ENCODE measurements around the gene ARHGEF28. TPM values are rescaled to one million over a fixed set of nuclear protein-coding genes. Genes with fewer than 3 reads are reported as not detected.

ARHGEF28 gene
- total and polyA plus RNA-seq, 4 donors: 4.8 to 27.8 (median 12.7) TPM

DNA sequence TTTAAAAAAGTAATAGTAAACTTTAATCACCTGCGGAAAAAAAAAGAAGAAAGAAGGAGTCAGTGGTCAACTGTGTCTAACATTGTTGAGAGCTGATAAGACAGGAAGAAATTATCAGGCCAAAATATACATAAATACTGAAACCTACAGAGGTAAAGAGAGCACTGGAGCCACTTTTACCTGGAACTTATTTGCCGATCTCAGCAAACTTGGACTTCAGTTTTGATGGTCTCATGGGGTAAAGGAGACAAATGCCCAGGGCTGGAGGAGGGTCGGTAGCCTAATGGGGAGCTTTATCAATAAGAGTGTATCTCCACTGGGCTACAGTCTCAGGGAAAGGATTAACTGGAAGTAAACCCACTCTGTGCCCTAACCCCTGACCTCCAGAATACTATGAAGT is 26.6 kb upstream of the ARHGEF28 start:
- intact Hi-C loops (cut with DNase I): loop anchor here in 1 of 2 donors (10.0 kb wide), 1 partner anchor 1055 kb away; no protein-coding TSS in a partner anchor
- ATAC-seq (ENCODE audit: low FRiP score) (no peak), DNase-seq (no peak)
- WGBS, 2 donors: 75 to 85% methylated on average over 3 of the region's 3 CpGs
- H3K4me3 ChIP-seq (ENCODE audit: low read length in 2 of 2): no peak overlapping the region
- H3K36me3 ChIP-seq (ENCODE audit: control insufficient read depth in 1 of 2, insufficient read depth in 2 of 2, low read length in 1 of 2): no peaks in the 10 kb centered on the region
- no peaks in the 10 kb centered on the region for H3K4me1 ChIP-seq (ENCODE audit: control insufficient read depth in 1 of 2, insufficient read depth in 2 of 2, low read length in 2 of 2)
- no peak overlapping the region for H3K27ac ChIP-seq (ENCODE audit: low read depth in 1 of 2, low read length in 2 of 2)
- no peaks in the 10 kb centered on the region for H3K27me3 ChIP-seq (ENCODE audit: control insufficient read depth in 1 of 2, insufficient read depth in 2 of 2, low read length in 1 of 2)
- no peaks in the 10 kb centered on the region for H3K9me3 ChIP-seq (ENCODE audit: control insufficient read depth, low read length)

GRCh38 chr5:73603998-73604397 is 22.0 kb upstream of the ARHGEF28 start:
- WGBS, 2 donors: 83 to 90% methylated on average over 5 of the region's 5 CpGs
- H3K4me3 ChIP-seq (ENCODE audit: low read length in 2 of 2): no peak overlapping the region
- ATAC-seq (ENCODE audit: low FRiP score): no peak
- no peaks in the 10 kb centered on the region for H3K27me3 ChIP-seq (ENCODE audit: control insufficient read depth in 1 of 2, insufficient read depth in 2 of 2, low read length in 1 of 2)
- H3K27ac ChIP-seq (ENCODE audit: low read depth in 1 of 2, low read length in 2 of 2): no peak overlapping the region
- no peaks in the 10 kb centered on the region for H3K9me3 ChIP-seq (ENCODE audit: control insufficient read depth, low read length)
- intact Hi-C loops (cut with DNase I): no loop called here
- H3K36me3 ChIP-seq (ENCODE audit: control insufficient read depth in 1 of 2, insufficient read depth in 2 of 2, low read length in 1 of 2): no peaks in the 10 kb centered on the region
- no peaks in the 10 kb centered on the region for H3K4me1 ChIP-seq (ENCODE audit: control insufficient read depth in 1 of 2, insufficient read depth in 2 of 2, low read length in 2 of 2)
- no peak for DNase-seq

DNA sequence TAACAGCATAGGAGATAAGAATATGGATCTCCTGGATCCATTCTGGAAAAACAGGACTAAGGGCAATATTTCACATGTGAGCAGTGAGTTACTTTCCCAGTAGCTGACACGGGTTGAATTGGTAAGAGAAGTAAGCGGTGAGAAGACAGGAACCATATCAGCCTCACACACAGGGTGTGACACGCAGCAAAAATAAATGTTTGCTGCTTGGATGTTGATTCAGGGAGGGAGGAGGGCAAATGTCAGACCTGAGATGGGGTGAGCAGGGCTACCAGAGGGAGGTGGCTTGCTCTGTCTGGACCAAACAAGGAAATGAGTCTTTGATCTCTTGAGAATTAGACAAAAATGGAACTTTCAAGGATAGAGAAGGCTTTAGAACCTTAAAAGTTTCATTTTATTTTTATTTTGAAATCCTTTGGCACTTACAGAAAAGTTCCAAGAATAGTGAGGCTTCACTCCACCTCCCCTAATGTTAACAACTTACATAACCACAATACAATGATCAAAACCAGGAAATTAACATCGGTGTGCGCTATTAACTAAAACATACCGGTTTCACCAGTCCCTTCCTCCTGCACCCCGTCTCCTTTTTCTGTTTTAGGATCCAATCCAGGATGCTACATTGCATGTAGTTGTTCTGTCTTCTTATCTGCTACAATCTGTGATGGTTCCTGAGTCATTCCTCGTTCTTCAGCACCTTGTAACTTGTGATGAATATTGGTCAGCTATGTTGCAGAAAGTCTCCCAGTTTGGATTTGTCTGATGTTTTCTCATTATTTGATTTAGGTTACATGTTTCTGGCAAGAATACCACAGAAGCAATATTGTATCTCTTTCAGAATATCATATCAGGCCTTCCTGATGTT is 20.5 kb upstream of the ARHGEF28 start:
- ATAC-seq (ENCODE audit: low FRiP score) (no peak), DNase-seq (no peak)
- H3K4me1 ChIP-seq (ENCODE audit: control insufficient read depth in 1 of 2, insufficient read depth in 2 of 2, low read length in 2 of 2): no peaks in the 10 kb centered on the region
- intact Hi-C loops (cut with DNase I): no loop called here
- H3K27ac ChIP-seq (ENCODE audit: low read depth in 1 of 2, low read length in 2 of 2): no peak overlapping the region
- WGBS, 2 donors: 57 to 68% methylated on average over 8 of the region's 8 CpGs
- H3K4me3 ChIP-seq (ENCODE audit: low read length in 2 of 2): no peak overlapping the region
- no peaks in the 10 kb centered on the region for H3K9me3 ChIP-seq (ENCODE audit: control insufficient read depth, low read length)
- no peaks in the 10 kb centered on the region for H3K27me3 ChIP-seq (ENCODE audit: control insufficient read depth in 1 of 2, insufficient read depth in 2 of 2, low read length in 1 of 2)
- no peaks in the 10 kb centered on the region for H3K36me3 ChIP-seq (ENCODE audit: control insufficient read depth in 1 of 2, insufficient read depth in 2 of 2, low read length in 1 of 2)

DNA sequence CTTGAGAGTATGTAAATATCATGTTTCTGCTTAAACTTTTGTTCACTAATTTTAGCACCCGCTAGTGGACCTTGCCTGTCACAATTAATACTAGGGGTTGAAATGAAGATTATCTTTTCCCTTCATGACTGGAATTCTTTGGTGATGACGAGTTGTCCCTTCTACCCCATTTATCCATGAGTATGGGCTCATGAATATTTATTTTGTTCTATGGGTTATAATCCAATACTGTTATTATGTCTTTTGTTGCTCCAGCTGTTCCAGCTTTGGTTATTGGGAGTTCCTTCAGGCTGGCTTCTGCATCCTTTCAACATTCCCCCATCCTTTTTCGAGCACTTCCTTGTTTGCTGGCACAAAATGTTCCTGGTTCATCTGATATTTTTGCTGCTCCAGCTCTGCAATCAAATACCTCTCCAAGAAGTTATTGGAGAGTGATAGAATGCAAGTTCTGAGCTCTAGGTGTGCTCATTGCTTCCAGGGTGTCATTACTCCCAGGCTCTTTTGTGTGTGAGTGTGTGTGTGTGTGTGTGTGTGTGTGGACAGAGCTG is 19.7 kb upstream of the ARHGEF28 start:
- Histone ChIP-seq H3K27me3 (ENCODE audit: control insufficient read depth in 1 of 2, insufficient read depth in 2 of 2, low read length in 1 of 2) (no peaks in the 10 kb centered on the region), H3K9me3 (ENCODE audit: control insufficient read depth, low read length) (no peaks in the 10 kb centered on the region), H3K27ac (ENCODE audit: low read depth in 1 of 2, low read length in 2 of 2) (no peak overlapping the region), H3K4me3 (ENCODE audit: low read length in 2 of 2) (no peak overlapping the region), H3K36me3 (ENCODE audit: control insufficient read depth in 1 of 2, insufficient read depth in 2 of 2, low read length in 1 of 2) (no peaks in the 10 kb centered on the region), H3K4me1 (ENCODE audit: control insufficient read depth in 1 of 2, insufficient read depth in 2 of 2, low read length in 2 of 2) (no peaks in the 10 kb centered on the region)
- whole genome bisulfite sequencing, 2 donors: 62 to 65% methylated on average over 3 of the region's 3 CpGs
- intact Hi-C loops (cut with DNase I): no loop called here
- no peak for ATAC-seq (ENCODE audit: low FRiP score)
- DNase-seq: no peak

DNA sequence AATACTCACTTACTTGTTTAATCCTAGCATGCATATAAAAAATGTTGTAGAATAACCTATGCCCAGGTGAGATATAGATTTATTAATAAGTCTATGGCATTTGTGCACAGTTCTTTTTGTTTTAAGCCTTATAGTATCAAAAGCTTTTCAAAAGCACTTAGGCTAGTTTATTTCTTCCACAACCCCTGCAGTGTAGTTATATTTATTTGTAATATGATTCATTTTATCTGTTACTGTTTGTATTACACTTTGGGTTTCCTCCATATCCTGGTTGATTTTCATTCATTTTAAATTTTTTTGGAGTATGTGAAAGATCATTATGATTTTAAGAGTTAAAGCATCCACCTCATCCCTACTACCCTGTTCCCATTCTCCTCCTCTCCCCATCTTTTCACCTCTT is 18.8 kb upstream of the ARHGEF28 start:
- no peaks in the 10 kb centered on the region for H3K4me1 ChIP-seq (ENCODE audit: control insufficient read depth in 1 of 2, insufficient read depth in 2 of 2, low read length in 2 of 2)
- no peak overlapping the region for H3K27ac ChIP-seq (ENCODE audit: low read depth in 1 of 2, low read length in 2 of 2)
- DNase-seq: no peak

DNA sequence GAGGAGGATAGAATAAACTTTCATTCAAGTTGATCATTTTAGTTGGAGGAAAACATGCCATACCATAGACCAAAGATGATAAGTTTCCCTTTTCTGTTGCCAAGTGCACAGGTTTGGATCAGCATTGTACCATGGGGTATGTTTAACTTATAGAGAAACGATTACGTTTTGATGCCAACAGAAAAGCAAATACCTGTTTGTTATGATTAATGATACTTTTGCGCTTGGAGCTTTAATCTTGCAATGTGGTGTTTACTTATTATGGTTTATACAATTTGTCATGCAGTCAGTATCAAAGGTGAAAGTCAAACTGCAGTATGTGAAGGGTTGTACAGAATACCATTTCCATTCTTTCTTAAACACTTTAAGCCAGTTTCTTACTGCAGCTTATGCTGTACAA is 13.2 kb upstream of the ARHGEF28 start:
- Histone ChIP-seq H3K27ac (ENCODE audit: low read depth in 1 of 2, low read length in 2 of 2) (no peak overlapping the region), H3K36me3 (ENCODE audit: control insufficient read depth in 1 of 2, insufficient read depth in 2 of 2, low read length in 1 of 2) (no peaks in the 10 kb centered on the region), H3K4me3 (ENCODE audit: low read length in 2 of 2) (no peak overlapping the region), H3K9me3 (ENCODE audit: control insufficient read depth, low read length) (no peaks in the 10 kb centered on the region), H3K27me3 (ENCODE audit: control insufficient read depth in 1 of 2, insufficient read depth in 2 of 2, low read length in 1 of 2) (no peaks in the 10 kb centered on the region), H3K4me1 (ENCODE audit: control insufficient read depth in 1 of 2, insufficient read depth in 2 of 2, low read length in 2 of 2) (peaks cover 0 to 2% of the 10 kb centered on the region in 2 donors)
- ATAC-seq (ENCODE audit: low FRiP score): no peak
- DNase-seq: no peak
- intact Hi-C loops (cut with DNase I): no loop called here
- WGBS, 2 donors: 34 to 38% methylated on average over 3 of the region's 3 CpGs

More for the DNA sequence above, 18.8 kb upstream of the ARHGEF28 start:
- ATAC-seq (ENCODE audit: low FRiP score): no peak
- Histone ChIP-seq H3K36me3 (ENCODE audit: control insufficient read depth in 1 of 2, insufficient read depth in 2 of 2, low read length in 1 of 2) (no peaks in the 10 kb centered on the region), H3K27me3 (ENCODE audit: control insufficient read depth in 1 of 2, insufficient read depth in 2 of 2, low read length in 1 of 2) (no peaks in the 10 kb centered on the region), H3K9me3 (ENCODE audit: control insufficient read depth, low read length) (no peaks in the 10 kb centered on the region), H3K4me3 (ENCODE audit: low read length in 2 of 2) (no peak overlapping the region)
- intact Hi-C loops (cut with DNase I): no loop called here

- peaks cover 0 to 2% of the 10 kb centered on the region in 2 donors for H3K4me1 ChIP-seq (ENCODE audit: control insufficient read depth in 1 of 2, insufficient read depth in 2 of 2, low read length in 2 of 2)
- no peak overlapping the region for H3K4me3 ChIP-seq (ENCODE audit: low read length in 2 of 2)
- WGBS, 2 donors: 88% methylated on average over 2 of the region's 2 CpGs
- no peaks in the 10 kb centered on the region for H3K27me3 ChIP-seq (ENCODE audit: control insufficient read depth in 1 of 2, insufficient read depth in 2 of 2, low read length in 1 of 2)
- no peaks in the 10 kb centered on the region for H3K9me3 ChIP-seq (ENCODE audit: control insufficient read depth, low read length)
- H3K36me3 ChIP-seq (ENCODE audit: control insufficient read depth in 1 of 2, insufficient read depth in 2 of 2, low read length in 1 of 2): no peaks in the 10 kb centered on the region
- no peak overlapping the region for H3K27ac ChIP-seq (ENCODE audit: low read depth in 1 of 2, low read length in 2 of 2)
- ATAC-seq (ENCODE audit: low FRiP score) (no peak), DNase-seq (no peak)
- intact Hi-C loops (cut with DNase I): no loop called here
Observed at GRCh38 chr5:73615085-73615484, 10.9 kb upstream of the ARHGEF28 start.

DNA sequence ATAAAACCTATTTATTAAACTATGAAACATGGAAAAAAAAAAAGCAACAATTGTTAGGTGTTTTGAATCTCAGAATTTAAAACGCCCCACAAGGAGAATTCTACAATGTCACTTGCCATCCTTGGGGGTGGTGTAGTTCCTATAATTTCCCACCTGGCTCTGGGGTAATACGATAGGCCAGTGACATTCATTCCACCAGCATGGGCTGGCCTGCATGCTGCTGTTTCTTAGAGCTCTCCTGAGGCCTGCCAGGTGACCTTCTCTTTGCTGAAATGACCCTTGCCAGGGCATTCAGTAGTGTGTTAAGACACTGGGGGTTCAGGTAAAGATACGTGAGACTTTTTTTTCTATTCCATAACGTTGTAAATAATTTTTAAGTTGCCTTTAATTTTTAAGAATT is 10.0 kb upstream of the ARHGEF28 start:
- DNase-seq: no peak
- no peak for ATAC-seq (ENCODE audit: low FRiP score)
- Histone ChIP-seq H3K27me3 (ENCODE audit: control insufficient read depth in 1 of 2, insufficient read depth in 2 of 2, low read length in 1 of 2) (no peaks in the 10 kb centered on the region), H3K36me3 (ENCODE audit: control insufficient read depth in 1 of 2, insufficient read depth in 2 of 2, low read length in 1 of 2) (no peaks in the 10 kb centered on the region), H3K4me1 (ENCODE audit: control insufficient read depth in 1 of 2, insufficient read depth in 2 of 2, low read length in 2 of 2) (peaks cover 0 to 2% of the 10 kb centered on the region in 2 donors), H3K27ac (ENCODE audit: low read depth in 1 of 2, low read length in 2 of 2) (no peak overlapping the region), H3K4me3 (ENCODE audit: low read length in 2 of 2) (no peak overlapping the region), H3K9me3 (ENCODE audit: control insufficient read depth, low read length) (no peaks in the 10 kb centered on the region)
- WGBS, 2 donors: 71 to 84% methylated on average over 4 of the region's 4 CpGs
- intact Hi-C loops (cut with DNase I): no loop called here
